Ammon's horn (tissue), 1 donor: ENCODE data around the gene HORMAD1.
A peak's percentile ranks its signal among the peaks of the same experiment; 100 is the strongest.
"Not testable (repeated sequence)": the region's sequence is repeated elsewhere in the genome, so short reads cannot be mapped to it uniquely, and the experiment has no call there.

Experiments
- DNase-seq: peaks from one replicate; pipeline ENCODE4 v3.0.0-alpha.2; 2016; ENCODE audit warnings: low spot score

Gene HORMAD1, protein sequence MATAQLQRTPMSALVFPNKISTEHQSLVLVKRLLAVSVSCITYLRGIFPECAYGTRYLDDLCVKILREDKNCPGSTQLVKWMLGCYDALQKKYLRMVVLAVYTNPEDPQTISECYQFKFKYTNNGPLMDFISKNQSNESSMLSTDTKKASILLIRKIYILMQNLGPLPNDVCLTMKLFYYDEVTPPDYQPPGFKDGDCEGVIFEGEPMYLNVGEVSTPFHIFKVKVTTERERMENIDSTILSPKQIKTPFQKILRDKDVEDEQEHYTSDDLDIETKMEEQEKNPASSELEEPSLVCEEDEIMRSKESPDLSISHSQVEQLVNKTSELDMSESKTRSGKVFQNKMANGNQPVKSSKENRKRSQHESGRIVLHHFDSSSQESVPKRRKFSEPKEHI

DNA sequence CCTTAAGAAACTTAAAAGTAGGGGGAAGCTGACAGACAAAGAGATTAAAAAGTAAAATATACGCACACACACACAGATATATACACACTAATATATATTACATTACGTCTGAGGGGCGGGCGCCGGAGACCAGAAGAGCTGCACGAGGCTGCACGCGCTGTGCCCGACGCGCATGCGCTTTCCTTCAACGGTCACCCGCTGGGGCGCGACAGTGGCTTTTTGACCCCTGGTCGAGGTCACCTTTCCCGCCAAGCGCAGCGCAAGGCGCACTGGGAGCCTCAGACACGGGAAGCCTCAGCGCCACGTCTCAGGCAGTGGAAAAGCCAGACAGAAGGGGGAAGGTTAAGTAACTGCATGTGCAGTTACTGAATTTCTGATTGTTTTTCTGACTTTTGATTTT is at the start of gene HORMAD1:
HORMAD1 (minus strand) TSS at position 193 of the 400 bp plus-strand sequence. CDS start 1,390 bp downstream, outside the sequence.
- DNase-seq, result no peak

DNA sequence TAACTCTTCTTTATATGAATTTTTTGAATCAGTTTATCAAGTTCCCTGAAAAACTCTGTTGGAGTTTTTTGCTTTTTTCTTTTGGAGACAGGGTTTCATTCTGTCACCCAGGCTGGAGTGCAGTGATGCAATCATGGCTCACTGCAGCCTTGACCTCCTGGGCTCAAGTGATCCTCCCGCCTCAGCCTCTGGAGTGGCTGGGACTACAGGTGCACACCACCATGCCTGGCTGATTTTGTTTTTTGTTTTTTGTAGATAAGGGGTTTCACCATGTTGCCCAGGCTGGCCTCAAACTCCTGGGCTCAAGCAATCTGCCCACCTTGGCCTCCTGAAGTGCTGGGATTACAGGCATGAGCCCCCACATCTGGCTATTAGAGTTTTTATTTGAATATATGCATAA is 47.0 kb upstream of the HORMAD1 start:
- DNase-seq, result not testable (repeated sequence)

DNA sequence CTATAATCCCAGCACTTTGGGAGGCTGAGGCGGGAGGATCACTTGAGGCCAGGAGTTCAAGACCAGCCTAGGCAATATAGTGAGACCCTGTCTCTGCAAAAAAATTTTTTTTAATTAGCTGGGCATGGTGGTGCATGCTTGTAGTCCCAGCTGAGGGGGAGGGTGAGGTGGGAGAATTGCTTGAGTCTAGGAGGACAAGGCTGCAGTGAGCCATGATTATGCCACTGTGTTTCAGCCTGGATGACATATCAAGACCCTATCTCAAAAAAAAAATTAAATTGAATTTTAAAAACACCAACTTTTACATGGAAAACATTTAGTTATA is 45.2 kb upstream of the HORMAD1 start:
- DNase-seq, result not testable (repeated sequence)

DNA sequence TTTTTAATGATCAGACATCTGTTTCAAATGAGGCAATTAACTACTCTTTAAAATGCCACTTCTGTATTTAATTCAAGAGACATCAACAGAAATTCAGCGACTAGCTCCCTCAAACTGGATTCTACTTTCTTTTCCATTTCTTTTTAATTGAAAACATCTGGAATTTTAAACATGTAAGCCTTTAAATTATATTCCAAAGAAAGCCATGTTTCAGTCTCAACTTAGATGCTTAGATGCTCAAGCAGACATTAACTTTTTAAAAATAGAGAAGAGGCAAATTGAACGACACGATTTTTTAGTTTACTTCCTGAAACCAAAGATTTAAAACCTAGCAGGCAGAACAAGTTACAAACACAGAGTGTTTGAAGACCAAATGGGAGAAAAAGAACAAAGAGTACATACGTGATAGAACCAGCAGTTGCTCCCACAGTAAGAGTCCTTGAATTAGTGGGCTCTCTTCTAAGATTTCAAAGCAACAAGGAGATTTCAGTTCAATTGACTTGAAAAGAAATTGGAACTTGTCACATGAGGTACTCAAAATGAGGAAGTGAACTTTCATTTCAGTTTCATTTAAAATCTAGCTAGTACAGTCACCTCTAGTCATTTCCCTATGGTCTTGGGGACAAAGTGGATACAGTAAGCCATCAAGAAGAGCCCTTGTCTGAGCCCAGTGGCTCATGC is 44.7 kb upstream of the HORMAD1 start, which contains the start of gene CTSS:
CTSS (minus strand) TSS at position 483 of the 681 bp plus-strand sequence. CDS start 1,015 bp downstream, outside the sequence.
- peak; percentile 14 for DNase-seq

DNA sequence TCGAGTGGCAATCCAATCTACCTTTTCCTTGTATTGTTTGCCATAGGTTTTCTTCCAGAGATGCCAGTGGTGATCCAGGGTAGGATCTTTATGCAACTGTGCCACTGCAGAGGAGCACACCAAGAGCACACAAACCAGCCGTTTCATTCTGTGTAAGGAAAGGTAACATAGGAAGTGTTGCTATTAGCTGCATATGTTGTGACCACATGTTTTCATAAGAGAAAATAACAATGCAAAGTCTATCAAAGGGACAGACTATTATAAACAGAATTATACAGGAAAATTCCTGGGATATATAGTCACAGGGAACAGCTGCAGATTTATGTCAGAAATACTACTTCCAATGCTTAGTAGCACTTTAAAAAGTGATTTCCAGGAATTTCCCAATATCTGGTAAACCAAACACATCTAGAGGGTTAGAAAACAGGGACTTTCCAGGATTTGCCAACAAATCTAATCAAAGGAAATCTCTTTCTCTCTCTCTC is 44.0 kb upstream of the HORMAD1 start:
- no peak for DNase-seq

DNA sequence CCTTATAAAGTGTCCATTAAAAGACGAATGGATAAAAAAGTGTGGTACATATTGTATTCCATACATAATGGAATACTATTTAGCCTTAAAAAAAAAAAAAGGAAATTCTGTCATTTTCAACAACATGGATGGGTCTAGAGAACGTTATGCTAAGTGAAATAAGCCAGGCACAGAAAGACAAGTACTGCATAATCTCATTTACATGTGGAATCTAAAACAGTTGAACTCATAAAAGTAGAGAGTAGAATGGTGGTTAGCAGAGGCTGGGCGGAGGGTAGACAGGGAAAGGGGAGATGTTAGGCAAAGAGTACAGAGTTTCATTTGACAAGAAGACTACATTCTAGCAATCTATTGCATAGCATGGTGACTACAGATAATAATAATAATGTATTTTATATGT is 42.3 kb upstream of the HORMAD1 start:
- no peak for DNase-seq

DNA sequence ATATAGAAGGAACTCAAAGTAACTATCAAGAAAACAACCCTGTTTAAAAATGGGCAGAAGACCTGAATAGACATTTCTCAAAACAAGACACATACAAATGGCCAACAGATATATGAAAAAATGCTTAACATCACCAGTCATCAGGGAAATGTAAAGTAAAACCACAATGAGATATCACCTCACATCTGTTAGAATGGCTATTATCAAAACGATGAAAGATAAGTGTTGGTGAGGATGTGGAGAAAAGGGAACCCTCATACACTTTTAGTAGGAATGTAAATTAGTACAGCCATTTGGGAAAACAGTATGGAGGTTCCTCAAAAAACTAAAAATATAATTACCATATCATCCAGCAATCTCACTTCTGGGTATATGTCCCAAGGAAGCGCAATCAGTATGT is 41.9 kb upstream of the HORMAD1 start:
- no peak for DNase-seq

DNA sequence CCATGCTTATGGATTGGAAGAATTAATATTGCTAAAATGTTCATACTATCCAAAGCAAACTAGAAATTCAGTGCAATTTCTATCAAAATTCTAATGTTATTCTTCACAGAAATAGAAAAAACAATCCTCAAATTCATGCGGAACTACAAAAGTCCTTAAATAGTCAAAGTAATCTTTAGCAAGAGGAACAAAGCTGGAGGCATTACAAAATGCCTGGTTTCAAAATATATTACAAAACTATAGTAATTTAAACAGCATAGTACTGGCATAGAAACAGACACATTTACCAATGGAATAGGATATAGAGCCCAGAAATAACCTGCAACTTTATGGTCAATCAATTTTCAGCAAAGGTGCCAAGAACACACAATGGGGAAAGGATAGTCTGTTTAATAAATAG is 41.1 kb upstream of the HORMAD1 start:
- no peak for DNase-seq

DNA sequence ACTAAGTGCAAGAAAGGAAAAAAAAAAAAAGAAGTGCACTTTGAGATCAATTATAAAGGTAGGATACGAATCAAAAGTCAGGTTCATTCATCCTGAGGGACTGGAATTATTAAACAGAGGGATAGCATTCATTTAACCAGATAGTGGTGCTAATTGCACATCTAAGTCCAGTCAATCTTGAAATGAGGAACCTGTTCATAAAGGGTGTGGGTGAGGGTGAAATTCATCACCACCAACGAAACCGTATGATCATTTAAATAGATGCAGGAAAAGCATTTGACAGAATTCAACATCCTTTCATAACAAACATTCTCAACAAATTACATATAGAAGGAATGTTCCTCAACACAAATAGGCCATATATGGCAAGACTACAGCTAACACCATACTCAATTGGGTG is 39.3 kb upstream of the HORMAD1 start:
- no peak for DNase-seq

DNA sequence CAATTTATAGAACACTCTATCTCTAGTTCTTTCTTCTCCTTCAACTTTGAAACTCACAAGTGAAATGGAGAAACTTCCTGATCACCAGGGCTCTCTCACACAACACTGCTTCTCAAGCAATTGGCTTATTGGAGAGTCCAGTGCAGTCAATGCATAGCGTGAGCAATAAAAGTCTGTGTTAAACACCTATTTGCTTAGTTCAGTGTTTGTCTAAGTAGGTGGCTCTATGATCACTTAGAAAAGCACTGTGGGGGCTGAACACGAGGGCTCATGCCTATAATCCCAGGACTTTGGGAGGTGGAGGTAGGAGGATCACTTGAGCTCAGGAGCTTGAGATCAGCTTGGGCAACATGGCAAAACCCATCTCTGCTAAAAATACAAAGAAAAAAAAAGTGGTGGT is 32.7 kb upstream of the HORMAD1 start:
- DNase-seq, result no peak

DNA sequence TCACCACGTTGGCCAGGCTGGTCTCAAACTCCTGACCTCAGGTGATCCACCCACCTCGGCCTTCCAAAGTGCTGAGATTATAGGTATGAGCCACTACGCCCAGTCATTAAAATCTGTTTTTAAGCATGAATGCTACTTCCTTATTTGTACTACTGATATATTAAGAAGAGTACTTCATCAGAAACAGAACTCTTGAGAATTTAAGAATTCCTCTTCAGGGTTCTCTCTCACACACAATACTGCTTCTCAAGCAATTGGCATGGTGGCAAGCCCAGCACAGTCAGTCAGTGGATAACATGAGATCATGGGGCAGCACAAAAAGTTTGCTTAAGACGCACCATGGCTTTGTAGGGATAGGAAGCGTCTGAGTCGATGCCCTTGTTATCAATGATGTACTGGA is 30.7 kb upstream of the HORMAD1 start:
- DNase-seq, result no peak

DNA sequence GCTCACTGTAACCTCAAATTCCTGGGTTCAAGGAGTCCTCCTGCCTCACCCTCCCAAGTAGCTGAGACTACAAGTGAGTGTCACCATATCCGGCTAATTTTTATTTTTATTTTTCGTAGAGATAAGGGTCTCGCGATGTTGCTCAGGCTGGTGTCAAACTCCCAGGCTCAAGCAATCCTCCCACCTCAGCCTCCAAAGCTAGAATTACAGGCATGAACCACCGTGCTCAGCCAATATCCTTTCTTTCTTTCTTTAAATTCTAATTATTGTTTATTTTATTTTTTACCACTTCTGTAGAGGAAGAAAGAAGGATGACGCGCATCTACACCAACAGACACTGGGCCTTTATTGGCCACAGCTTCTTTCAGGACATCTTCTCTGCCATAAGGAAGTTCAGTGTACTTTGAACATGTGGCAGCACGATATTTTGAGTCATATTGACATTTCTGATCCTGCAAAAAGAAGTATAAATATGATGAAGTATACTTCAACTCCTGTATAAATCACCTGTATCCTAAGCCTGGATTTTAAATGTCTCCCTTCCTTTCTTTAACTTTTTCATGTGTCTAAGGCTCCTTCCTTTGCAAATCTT is 29.1 kb upstream of the HORMAD1 start:
- DNase-seq, result no peak

DNA sequence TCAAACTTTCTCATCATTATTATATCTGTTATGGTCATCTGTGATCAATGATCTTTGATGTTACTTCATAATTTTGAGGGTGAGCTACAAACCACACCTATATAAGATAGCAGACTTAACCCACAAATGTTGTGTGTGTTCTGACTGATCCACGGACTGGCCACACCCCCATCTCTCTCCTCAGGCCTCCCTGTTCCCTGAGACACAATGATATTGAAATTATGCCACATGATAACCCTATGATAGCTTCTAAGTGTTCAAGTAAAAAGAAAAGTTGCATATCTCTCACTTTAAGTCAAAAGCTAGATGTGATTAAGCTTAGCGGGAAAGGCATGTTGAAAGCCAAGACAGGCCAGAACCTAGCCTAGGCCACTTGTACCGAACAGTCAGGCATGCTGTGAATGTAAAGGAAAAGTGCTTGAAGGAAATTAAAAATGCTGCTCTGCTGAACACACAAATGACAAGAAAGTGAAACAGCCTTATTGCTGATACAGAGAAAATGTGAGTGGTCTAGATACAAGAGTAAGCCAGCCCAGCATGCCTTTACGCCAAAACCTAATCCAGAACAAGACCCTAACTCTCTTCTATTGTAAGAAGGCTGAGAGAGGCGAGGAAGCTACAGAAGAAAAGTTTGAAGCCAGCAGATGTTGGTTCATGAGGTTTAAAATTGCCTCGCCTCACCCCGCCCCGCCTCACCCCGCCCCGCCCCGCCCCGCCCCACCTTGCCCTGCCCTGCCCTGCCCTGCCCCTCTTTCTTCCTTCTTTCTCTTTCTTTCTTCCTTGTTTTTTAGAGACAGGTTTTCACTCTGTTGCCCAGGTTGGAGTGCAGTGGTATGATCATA is 28.4 kb upstream of the HORMAD1 start:
- DNase-seq, result no peak

DNA sequence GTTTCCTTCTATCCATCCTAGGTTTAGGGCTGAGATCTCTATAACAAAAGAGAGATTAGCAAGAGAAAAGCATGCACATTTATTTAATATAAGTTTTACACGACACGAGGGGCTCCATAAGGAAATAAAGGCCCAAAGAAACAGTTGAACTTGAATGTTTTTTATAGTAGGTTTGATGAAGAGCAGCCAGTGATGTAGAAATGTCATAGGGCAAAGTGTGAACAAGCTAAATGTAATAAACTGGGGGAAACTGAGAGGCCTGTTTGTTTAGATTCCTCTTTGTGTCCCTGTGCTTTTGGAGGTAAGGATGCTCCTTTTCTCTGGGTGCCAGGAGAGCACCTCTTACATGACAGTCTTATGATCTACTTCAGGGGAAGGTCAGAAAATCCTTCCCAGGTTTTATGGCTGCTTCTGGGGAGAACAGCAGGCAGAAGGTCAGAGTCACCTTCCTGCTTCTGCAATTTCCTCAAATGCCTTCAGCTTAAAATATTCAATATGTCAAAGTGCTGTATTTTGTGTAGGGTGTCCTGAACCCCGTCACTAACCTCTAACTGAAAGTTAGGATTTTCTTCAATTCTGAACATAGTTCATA is 9.5 kb upstream of the HORMAD1 start:
- DNase-seq, result no peak

DNA sequence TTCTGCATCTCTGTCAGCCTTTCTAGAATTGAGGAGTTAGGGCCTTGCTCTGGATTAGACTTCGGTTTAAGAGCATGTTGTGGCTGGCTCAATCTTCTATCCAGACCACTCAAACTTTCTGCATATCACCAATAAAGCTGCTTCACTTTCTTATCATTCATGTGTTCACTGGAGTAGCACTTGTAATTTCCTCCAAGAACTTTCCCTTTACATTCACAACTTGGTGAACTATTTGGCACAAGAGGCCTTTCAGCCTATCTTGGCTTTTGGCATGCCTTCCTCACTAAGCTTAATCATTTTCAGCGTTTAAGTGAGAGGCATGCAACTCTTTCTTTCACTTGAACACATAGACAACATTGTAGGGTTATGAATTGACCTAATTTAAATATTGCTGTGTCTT is 3.6 kb upstream of the HORMAD1 start:
- no peak for DNase-seq

DNA sequence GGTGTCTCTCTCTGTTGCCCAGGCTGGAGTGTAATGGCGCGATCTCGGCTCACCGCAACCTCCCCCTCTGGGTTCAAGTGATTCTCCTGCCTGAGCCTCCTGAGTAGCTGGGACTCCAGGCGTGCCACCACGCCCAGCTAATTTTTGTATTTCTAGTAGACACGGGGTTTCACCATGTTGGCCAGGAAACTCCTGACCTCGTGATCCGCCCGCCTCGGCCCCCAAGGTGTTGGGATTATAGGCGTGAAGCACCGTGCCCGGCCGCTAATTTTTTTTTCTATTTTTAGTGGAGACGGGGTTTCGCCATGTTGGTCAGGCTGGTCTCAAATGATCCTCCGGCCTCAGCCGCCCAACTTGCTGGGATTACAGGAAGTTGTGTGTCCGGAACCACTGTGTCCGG is 597 bp downstream of the HORMAD1 start:
- DNase-seq, result no peak

DNA sequence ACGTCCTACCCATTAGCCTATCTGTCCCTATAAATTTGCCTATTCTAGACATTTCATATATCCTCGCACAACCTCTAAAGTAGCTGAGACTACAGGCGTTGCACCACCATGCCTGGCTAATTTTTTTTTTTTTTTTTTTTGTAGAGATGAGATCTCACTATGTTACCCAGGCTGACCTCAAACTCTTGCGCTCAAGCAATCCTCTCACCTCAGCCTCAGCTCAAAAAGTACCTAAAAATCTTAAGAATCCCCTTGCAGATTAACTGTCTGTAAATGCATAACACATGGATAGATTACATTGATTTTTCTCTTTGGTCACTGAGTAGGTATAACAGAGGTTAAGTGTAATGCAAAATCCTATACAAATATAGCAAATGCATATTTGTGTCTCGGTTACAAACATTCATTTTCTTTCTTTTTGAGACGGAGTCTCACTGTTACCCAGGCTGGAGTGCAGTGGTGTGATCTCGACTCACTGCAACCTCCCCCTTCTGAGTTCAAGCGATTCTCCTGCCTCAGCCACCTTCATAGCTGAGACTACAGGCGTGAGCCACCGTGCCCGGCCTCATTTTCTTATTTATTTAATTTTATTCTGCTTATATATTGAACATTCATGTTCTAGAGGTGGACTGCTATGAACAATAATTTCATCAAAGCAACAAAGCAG is 2.3 kb downstream of the HORMAD1 start:
- DNase-seq, result no peak

DNA sequence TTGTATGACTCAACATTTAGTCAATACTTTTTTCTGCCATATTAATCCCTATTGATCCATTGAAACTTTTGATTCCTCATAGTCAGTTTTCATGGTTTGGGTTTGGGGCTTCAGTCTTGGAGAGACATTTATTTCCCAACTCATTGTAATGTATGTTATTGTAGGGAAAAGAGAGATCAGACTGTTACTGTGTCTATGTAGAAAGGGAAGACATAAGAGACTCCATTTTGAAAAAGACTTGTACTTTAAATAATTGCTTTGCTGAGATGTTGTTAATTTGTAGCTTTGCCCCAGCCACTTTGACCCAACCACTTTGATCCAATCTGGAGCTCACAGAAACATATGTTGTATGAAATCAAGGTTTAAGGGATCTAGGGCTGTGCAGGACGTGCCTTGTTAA is 11.7 kb downstream of the HORMAD1 start:
- not testable (repeated sequence) for DNase-seq

DNA sequence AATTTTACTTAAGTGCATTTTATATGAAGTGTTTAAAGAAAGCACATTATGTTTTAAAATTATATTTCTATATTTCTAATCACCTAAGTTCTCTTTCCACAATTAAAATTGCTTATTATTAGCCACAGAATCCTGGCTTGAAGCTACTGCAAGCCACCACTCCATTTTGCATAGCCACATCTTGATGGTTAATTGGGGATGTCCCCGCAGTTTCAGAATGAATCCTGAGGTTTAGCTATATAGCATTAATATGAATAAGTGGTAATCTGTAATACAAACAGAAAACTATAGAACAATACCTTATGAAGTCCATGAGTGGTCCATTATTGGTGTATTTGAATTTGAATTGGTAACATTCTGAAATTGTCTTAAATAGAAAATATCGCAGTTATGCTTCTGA is 12.1 kb downstream of the HORMAD1 start:
- no peak for DNase-seq

DNA sequence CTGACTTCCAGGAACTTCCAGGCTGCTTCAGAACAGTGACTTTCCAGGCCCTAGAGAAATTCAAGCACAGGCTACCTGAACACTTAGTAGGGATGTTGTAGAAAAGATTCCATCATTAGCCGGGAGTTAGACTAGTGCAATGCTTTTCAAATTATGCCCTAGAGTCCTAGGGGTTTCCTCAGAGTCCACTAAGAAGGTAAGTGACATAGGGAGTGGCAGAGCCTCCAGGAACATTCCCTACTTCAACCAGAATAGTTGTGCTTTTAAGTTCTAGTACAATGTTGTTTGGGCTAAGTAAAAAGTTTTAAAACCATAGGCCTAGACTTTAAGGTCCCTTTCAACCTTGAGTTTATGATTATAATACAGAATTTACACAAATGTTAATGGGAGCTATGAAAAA is 14.6 kb downstream of the HORMAD1 start:
- no peak for DNase-seq

DNA sequence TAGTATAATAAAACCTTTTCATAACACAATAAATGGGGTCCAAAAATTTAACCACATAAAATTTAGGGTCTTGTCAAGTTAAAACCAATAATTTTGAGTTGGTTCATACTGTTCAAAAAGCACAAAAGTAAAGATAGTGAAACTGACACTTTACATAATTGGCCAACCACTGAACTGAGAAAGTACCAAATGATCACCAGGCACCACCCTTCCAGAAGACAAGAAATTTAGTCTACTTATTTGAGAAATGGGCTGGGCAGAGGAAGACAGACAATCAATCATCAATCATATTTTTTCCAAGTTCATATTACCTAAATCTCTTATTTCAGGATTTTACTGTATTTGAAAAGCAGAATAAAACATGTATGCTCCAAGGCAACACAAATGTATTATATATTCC is 17.3 kb downstream of the HORMAD1 start:
- DNase-seq, result no peak
